ENCODE results near the gene PPIE.
"Not testable (repeated sequence)": the region's sequence is repeated elsewhere in the genome, so short reads cannot be mapped to it uniquely, and the experiment has no call there.

PPIE gene

DNA sequence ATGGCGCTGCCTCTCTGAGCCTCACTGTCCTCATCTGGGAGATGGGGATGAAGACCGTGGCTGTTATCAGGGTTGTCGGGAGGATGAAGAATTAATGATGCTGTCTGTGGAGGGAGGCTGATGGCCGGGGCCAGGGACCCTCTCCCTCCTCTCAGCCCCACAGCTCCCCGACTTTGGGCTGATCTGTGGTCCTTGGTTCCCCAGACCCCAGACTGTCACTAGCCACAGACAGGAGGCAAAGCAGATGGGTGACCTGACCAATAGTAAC lies 48.4 kb downstream of the PPIE start:
- Mint-ChIP-seq H3K27me3 (peaks cover 23 to 49% of the 10 kb centered on the region in 2 donors), H3K4me3 (peak overlapping the region in 1 of 2 donors; percentile 42)
- H3K4me1 Mint-ChIP-seq; H3K9me3 Mint-ChIP-seq; H3K27ac Mint-ChIP-seq; DNase-seq; H3K36me3 Mint-ChIP-seq; ATAC-seq (replicated peaks): not testable (repeated sequence)

DNA sequence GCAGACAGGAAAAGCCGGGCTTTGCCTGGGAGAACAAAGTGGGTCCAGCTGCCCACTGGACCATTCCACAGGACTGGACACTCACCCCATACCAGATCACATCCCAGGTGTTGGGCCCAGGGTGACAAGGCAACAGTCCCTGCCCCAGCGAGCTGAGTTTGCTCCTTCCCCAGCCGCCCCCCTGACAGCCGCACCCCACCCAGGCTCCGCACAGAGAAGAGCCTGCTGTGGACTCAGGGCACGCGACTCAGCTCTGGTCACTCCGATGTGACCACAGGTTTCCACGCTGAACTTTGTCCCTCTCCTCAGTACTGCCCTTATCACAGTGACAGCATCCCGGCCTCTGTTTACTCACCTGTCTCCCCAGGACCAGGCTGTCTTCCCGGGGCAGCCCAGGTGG lies 48.8 kb downstream of the PPIE start:
- no peaks in the 10 kb centered on the region for H3K9me3 Mint-ChIP-seq
- ATAC-seq (replicated peaks) (no peak), DNase-seq (no peak)
- peaks cover 0 to 4% of the 10 kb centered on the region in 2 donors for H3K36me3 Mint-ChIP-seq
- H3K4me1 Mint-ChIP-seq: peaks cover 5 to 9% of the 10 kb centered on the region in 2 donors
- peaks cover 25 to 53% of the 10 kb centered on the region in 2 donors for H3K27me3 Mint-ChIP-seq
- no peak overlapping the region for H3K27ac Mint-ChIP-seq
- peak overlapping the region; percentile 60 to 77 for H3K4me3 Mint-ChIP-seq

DNA sequence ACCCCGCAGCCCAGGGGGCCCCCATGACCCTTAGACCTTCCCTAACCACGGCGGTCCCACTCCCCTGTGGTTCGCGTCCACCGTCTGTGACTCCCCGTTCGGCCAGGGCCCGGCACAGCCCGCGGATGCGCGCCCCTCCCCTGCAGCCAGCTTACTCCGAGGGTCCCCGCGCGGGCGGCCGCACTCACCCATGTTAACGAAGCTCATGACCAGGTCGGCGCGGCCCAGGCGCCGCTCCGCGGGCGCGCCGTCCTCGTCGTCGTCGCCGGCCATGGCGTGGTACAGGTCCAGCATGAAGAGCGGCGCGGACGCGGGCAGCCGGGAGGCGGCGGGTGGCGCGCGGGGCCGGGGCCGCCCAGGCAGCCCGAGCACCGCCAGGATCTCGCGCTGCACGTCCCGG lies 49.3 kb downstream of the PPIE start:
- Mint-ChIP-seq H3K27ac (peak overlapping the region; percentile 14), H3K4me3 (peak overlapping the region; percentile 60 to 77), H3K27me3 (peaks cover 30 to 57% of the 10 kb centered on the region in 2 donors), H3K4me1 (peaks cover 10 to 14% of the 10 kb centered on the region in 2 donors)
- not testable (repeated sequence) for ATAC-seq (replicated peaks); H3K36me3 Mint-ChIP-seq; H3K9me3 Mint-ChIP-seq; DNase-seq

DNA sequence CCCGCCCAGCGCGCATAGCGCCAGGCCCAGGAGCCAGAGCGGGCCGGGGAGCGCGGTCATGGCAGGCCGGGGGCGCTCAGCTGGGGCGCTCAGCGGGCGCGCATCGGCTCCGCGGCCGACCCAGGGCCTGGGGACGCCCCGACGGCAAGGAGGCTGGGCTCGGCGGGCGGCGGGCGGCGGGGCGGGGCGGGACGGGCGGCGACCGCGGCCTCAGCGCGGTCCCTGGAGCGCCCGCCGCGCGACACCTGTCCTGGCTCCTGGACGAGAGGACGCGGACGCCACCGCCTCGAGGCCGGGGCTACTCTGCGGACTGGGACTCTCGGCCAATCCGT lies 49.7 kb downstream of the PPIE start:
- peaks cover 31 to 57% of the 10 kb centered on the region in 2 donors for H3K27me3 Mint-ChIP-seq
- DNase-seq (no peak), ATAC-seq (replicated peaks) (peak; percentile 28 to 32)
- peaks cover 0 to 9% of the 10 kb centered on the region in 2 donors for H3K36me3 Mint-ChIP-seq
- H3K4me1 Mint-ChIP-seq: peaks cover 11 to 14% of the 10 kb centered on the region in 2 donors
- H3K9me3 Mint-ChIP-seq: no peaks in the 10 kb centered on the region
- peak overlapping the region; percentile 17 to 82 for H3K4me3 Mint-ChIP-seq
- H3K27ac Mint-ChIP-seq: no peak overlapping the region

- Mint-ChIP-seq H3K4me1 (peaks cover 12 to 14% of the 10 kb centered on the region in 2 donors), H3K4me3 (peak within 1 kb of the TSS; percentile 82 to 84), H3K36me3 (peaks cover 0 to 9% of the 10 kb centered on the region in 2 donors), H3K27me3 (peaks cover 34 to 57% of the 10 kb centered on the region in 2 donors), H3K27ac (peak within 1 kb of the TSS; percentile 65), H3K9me3 (no peaks in the 10 kb centered on the region)
- DNase-seq (peak; percentile 56), ATAC-seq (replicated peaks) (peak; percentile 83 to 85)
Measured at GRCh38 chr1:39788758-39789570, 50.3 kb downstream of the PPIE start, which contains the start of gene BMP8B. TSS of gene BMP8B (minus strand) at chr1:39788865. CDS start at chr1:39788485, 380 bp downstream.

DNA sequence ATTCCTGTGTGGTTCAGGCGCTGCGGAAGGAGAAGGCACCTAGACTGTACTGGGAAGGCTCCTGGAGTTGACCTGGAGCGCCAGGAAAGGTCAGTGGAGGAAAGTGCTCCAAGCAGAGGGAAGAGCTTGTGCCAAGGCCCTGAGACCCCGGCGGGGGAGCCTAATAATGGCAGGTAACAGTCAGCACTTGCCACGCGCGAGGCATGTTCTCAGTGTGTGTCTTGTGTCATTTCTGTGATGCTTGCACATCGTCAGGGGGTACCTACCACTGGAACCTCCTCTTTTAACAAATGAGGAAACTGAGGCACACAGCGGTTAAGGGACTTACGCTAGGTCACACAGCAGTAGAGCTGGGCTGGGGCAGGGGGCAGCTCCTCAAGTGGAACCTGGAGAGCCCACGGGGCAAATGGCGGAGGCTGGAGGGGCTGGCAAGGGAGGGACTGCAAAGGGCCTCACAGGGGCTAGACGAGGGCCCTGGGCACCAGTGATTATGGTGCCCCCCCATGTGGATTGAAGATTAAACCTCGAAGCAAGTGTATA lies 51.0 kb downstream of the PPIE start:
- no peaks in the 10 kb centered on the region for H3K9me3 Mint-ChIP-seq
- H3K27me3 Mint-ChIP-seq: peaks cover 34 to 57% of the 10 kb centered on the region in 2 donors
- H3K36me3 Mint-ChIP-seq: peaks cover 0 to 9% of the 10 kb centered on the region in 2 donors
- H3K4me3 Mint-ChIP-seq: peak overlapping the region; percentile 82 to 84
- no peak for DNase-seq
- peaks cover 12 to 14% of the 10 kb centered on the region in 2 donors for H3K4me1 Mint-ChIP-seq
- H3K27ac Mint-ChIP-seq: peak overlapping the region; percentile 65
- ATAC-seq (replicated peaks): no peak

- peaks cover 32 to 48% of the 10 kb centered on the region in 2 donors for H3K27me3 Mint-ChIP-seq
- H3K4me3 Mint-ChIP-seq: no peak overlapping the region
- DNase-seq (no peak), ATAC-seq (replicated peaks) (no peak)
- peaks cover 0 to 9% of the 10 kb centered on the region in 2 donors for H3K36me3 Mint-ChIP-seq
- H3K9me3 Mint-ChIP-seq: no peaks in the 10 kb centered on the region
- H3K27ac Mint-ChIP-seq: no peak overlapping the region
- H3K4me1 Mint-ChIP-seq: peaks cover 10 to 14% of the 10 kb centered on the region in 2 donors
Measured at GRCh38 chr1:39791838-39792237, 53.2 kb downstream of the PPIE start.

DNA sequence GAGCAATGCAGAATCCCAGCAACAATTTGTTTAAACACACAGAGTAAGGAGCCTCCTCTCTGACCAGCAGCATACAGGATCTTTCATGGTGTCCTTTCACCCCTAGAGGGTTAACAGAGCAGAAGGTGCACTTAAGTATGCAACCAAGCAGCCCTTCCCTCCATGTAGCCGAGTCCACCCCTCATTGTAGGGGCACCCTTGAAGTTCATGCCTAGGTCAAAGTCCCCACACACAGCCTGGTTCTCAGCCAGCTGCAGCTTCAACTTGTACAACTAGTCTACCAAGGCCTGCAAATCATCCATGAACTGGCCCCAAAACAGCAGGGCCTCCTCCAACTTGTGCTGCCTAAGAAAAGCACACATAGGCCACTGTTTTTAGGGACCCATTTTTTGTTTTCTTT lies 57.0 kb downstream of the PPIE start:
- no peak for DNase-seq
- Mint-ChIP-seq H3K4me3 (no peak overlapping the region), H3K27me3 (peaks cover 18 to 30% of the 10 kb centered on the region in 2 donors), H3K4me1 (peaks cover 18 to 20% of the 10 kb centered on the region in 2 donors), H3K9me3 (no peaks in the 10 kb centered on the region), H3K27ac (no peak overlapping the region), H3K36me3 (peaks cover 0 to 13% of the 10 kb centered on the region in 2 donors)
- ATAC-seq (replicated peaks): no peak

GRCh38 chr1:39798859-39799769 lies 60.4 kb downstream of the PPIE start:
- H3K27me3 Mint-ChIP-seq, H3K36me3 Mint-ChIP-seq, H3K9me3 Mint-ChIP-seq: not testable (repeated sequence)
- H3K4me1 Mint-ChIP-seq: peaks cover 9 to 13% of the 10 kb centered on the region in 2 donors
- ATAC-seq (replicated peaks) (peak; percentile 95 to 96), DNase-seq (peak; percentile 87)
- H3K27ac Mint-ChIP-seq: peak overlapping the region; percentile 90
- peak overlapping the region; percentile 64 to 78 for H3K4me3 Mint-ChIP-seq

DNA sequence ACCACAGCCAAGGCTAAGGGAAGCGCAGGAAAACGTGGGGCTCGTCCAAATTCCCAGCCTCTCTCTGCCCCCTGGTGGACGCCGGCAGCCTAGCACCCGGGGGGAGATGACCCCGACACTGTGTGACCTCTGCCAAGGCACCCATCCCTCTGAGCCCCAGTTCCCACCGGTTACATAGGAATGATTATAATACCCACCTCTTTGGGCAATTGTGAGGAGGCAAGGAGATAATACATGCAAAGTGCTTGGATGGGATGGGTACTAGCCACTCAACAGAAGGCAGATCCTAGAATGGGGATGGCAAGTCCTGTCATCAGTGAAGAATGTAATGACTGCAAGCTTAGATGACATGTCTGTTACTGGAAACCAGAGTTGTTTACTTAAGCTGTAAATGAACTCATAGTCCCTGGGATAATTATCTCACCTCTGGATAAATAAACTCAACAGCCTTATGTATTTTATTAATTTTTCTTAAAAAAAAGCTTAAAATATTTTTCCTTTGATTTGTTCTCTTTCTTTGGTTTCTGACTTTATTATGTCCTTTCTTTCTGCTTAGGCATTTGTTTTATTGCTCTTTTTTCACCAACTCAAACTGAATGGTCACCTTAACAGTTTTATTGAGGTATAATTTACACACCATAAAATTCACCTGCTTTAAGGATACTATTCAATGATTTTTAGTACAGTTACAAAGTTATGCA lies 61.2 kb downstream of the PPIE start:
- peak overlapping the region; percentile 64 to 78 for H3K4me3 Mint-ChIP-seq
- DNase-seq (peak; percentile 46), ATAC-seq (replicated peaks) (peak; percentile 59 to 64)
- H3K27ac Mint-ChIP-seq: peak overlapping the region; percentile 90
- H3K36me3 Mint-ChIP-seq: peaks cover 3 to 7% of the 10 kb centered on the region in 2 donors
- no peaks in the 10 kb centered on the region for H3K27me3 Mint-ChIP-seq
- H3K4me1 Mint-ChIP-seq: peaks cover 9 to 13% of the 10 kb centered on the region in 2 donors
- peaks cover 0 to 3% of the 10 kb centered on the region in 2 donors for H3K9me3 Mint-ChIP-seq

DNA sequence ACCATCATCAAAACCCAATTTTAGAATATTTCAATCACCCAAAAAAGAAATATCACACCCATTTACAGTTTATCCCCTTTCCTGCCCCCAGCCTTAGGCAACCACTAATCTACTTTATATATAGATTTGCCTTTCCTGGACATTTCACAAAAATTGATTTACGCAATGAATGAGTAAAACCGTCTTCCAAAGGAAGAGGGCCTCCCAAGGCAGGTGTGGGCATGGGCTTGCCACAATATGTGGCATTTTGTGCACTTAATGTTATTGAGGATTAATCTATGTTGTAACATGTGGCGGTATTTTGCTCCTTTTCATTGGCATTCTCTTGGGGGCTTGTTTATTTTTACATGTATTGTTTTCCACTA lies 61.8 kb downstream of the PPIE start:
- no peak for DNase-seq
- Mint-ChIP-seq H3K9me3 (peaks cover under 1 to 5% of the 10 kb centered on the region in 2 donors), H3K36me3 (peaks cover 5 to 9% of the 10 kb centered on the region in 2 donors), H3K27ac (no peak overlapping the region), H3K4me3 (no peak overlapping the region), H3K4me1 (peaks cover 9 to 13% of the 10 kb centered on the region in 2 donors), H3K27me3 (no peaks in the 10 kb centered on the region)
- no peak for ATAC-seq (replicated peaks)

DNA sequence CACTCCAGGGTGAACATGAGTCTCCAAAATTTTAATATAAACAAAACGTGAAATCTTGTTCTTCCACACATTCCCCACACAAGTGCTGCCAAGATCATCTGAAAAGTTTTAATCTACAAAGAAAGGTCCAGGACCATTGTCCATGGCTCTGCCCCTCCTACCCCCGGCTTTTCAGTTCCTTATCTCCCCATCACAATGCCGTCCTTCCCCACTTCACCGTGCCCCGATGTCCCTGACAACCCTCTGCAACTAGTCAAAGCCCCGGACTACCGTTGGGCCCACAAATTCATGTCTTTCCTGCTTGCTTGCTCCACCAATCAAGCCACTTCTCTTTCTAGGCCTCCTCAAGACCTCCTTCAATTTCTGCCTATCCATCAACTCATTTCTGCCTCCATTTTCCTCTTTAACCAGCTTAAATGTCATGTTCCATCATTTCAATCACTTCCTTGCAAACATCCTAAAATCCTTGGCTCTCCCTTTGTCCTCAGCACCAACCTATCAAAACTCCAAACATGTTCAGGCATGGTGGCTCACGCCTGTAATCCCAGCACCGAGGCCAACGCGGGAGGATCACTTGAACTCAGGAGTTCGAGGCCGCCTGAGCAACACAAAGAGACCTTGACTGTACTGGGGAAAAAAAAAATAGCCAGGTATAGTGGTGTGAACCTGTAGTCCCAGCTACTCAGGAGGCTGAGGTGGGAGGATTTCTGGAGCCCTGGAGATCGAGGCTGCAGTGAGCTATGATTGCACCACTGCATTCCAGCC lies 64.0 kb downstream of the PPIE start:
- DNase-seq: no peak
- Mint-ChIP-seq H3K4me1 (peaks cover 9 to 13% of the 10 kb centered on the region in 2 donors), H3K27ac (no peak overlapping the region), H3K27me3 (no peaks in the 10 kb centered on the region), H3K36me3 (peaks cover 8 to 12% of the 10 kb centered on the region in 2 donors), H3K9me3 (peaks cover 4 to 8% of the 10 kb centered on the region in 2 donors), H3K4me3 (no peak overlapping the region)
- no peak for ATAC-seq (replicated peaks)

DNA sequence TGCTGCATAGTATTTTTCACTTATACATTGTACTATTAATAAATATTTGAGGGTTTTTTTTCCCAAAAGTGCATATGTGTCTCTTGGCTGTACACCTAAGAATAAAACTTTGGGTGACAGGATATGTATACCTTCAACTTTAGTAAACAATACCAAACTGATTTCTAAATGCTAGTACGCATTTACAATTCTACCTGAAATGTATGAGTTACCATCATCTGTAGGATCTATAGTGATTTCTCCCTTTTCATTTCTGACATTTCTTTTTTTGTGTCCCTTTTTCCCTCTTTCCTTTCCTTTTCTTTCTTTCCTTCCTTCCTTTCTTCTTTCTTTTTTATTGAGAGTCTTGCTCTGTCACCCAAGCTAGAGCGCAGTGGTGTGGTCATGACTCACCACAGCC lies 66.7 kb downstream of the PPIE start:
- peaks cover 4 to 8% of the 10 kb centered on the region in 2 donors for H3K9me3 Mint-ChIP-seq

More for the DNA sequence above, 66.7 kb downstream of the PPIE start:
- ATAC-seq (replicated peaks): no peak
- Mint-ChIP-seq H3K4me1 (no peaks in the 10 kb centered on the region), H3K4me3 (no peak overlapping the region), H3K27me3 (no peaks in the 10 kb centered on the region), H3K36me3 (peaks cover 8 to 10% of the 10 kb centered on the region in 2 donors), H3K27ac (no peak overlapping the region)
- no peak for DNase-seq
